Common myeloid progenitor, CD34-positive (primary cell): ENCODE measurements around the gene IL10.

Experiments used
- CTCF ChIA-PET: fragments of 350-600 bp; sonication (Branson Sonifier 250); formaldehyde crosslinking; loops from one replicate; lab custom pipeline; 2021; ENCODE audit warnings: antibody characterized with exemption; lab: Charles Lee
- POLR2A ChIA-PET: fragments of 350-600 bp; sonication (Branson Sonifier 250); formaldehyde crosslinking; loops from one replicate; lab custom pipeline; 2021; ENCODE audit warnings: antibody characterized with exemption; lab: Charles Lee
- DNase-seq, 3 donors: peaks; one replicate each; pipeline versions ENCODE4 v3.0.0 to v3.0.0-alpha.2; 2013
- H3K27ac ChIP-seq, 2 experiments: 1 replicate in 1 of 2; 2 replicates in 1 of 2; pipeline ENCODE4 v1.7.0; 2013; ENCODE audit warnings: inconsistent platforms in 2 of 2, low read length in 2 of 2, mild to moderate bottlenecking in 2 of 2, low read depth in 1 of 2, moderate library complexity in 1 of 2; ENCODE audit not compliant: severe bottlenecking in 2 of 2, insufficient read depth in 1 of 2, poor library complexity in 1 of 2
- H3K27me3 ChIP-seq, 5 experiments: replicated peaks in 2 of 5; 1 replicate in 3 of 5; 2 replicates in 2 of 5; pipeline versions ENCODE4 v1.6.1 to v1.7.0; 2013; ENCODE audit warnings: low read length in 4 of 5, mild to moderate bottlenecking in 2 of 5, moderate library complexity in 2 of 5, inconsistent platforms in 1 of 5; ENCODE audit not compliant: insufficient read depth in 5 of 5, control insufficient read depth in 4 of 5
- H3K36me3 ChIP-seq, 4 experiments: 1 replicate in 2 of 4; 2 replicates in 2 of 4; pipeline versions ENCODE4 v1.6.1 to v1.7.0; 2013; ENCODE audit warnings: low read length in 3 of 4, control low read depth in 1 of 4, mild to moderate bottlenecking in 1 of 4; ENCODE audit not compliant: control insufficient read depth in 4 of 4, insufficient read depth in 4 of 4
- H3K4me1 ChIP-seq, 4 experiments: 1 replicate in 3 of 4; 2 replicates in 1 of 4; pipeline versions ENCODE4 v1.6.1 to v1.7.1; 2013; ENCODE audit warnings: low read length in 3 of 4, mild to moderate bottlenecking in 3 of 4, control low read depth in 1 of 4, inconsistent platforms in 1 of 4, moderate library complexity in 1 of 4; ENCODE audit not compliant: control insufficient read depth in 4 of 4, insufficient read depth in 4 of 4; ENCODE audit errors: control extremely low read depth in 1 of 4
- H3K4me3 ChIP-seq, 7 experiments: 1 replicate in 4 of 7; 2 replicates in 3 of 7; pipeline versions ENCODE4 v1.5.1 to v1.7.0; 2013; ENCODE audit warnings: mild to moderate bottlenecking in 7 of 7, low read length in 6 of 7, moderate library complexity in 6 of 7, inconsistent platforms in 2 of 7, low read depth in 2 of 7, control low read depth in 1 of 7; ENCODE audit not compliant: insufficient read depth in 4 of 7, control insufficient read depth in 1 of 7; ENCODE audit errors: extremely low read depth in 1 of 7
- H3K9me3 ChIP-seq, 5 experiments: 1 replicate in 4 of 5; 2 replicates in 1 of 5; pipeline versions ENCODE4 v1.6.1 to v1.7.1; 2013; ENCODE audit warnings: low read length in 4 of 5, mild to moderate bottlenecking in 2 of 5, inconsistent platforms in 1 of 5, low read depth in 1 of 5, moderate library complexity in 1 of 5; ENCODE audit not compliant: control insufficient read depth in 4 of 5, insufficient read depth in 2 of 5; ENCODE audit errors: control extremely low read depth in 1 of 5
- WGBS: methylation state at CpG from one replicate; pipeline ENCODE4 v1.1.5; 2013; ENCODE audit not compliant: insufficient coverage; 5-methylcytosine and 5-hydroxymethylcytosine counted together

Gene IL10

GRCh38 chr1:206737729-206738201, 34.5 kb downstream of the IL10 start:
- Histone ChIP-seq H3K27ac (no peak overlapping the region), H3K9me3 (no peaks in the 10 kb centered on the region), H3K27me3 (no peaks in the 10 kb centered on the region), H3K4me3 (no peak overlapping the region), H3K36me3 (peaks cover 0 to 10% (median 8%) of the 10 kb centered on the region in 4 experiments), H3K4me1 (peaks cover 0 to 42% (median 37%) of the 10 kb centered on the region in 4 experiments)
- DNase-seq, result no peak
- ChIA-PET POLR2A (no interaction called here), CTCF (interaction anchor here (0.9 to 14.6 kb wide), 9 partner anchors 11 to 174 kb away, joined by 3 to 250 read pairs (median 6); no protein-coding TSS in a partner anchor)
- WGBS, result 90% methylated on average over 3 of the region's 3 CpGs

GRCh38 chr1:206736878-206737728, 35.2 kb downstream of the IL10 start:
- no peak overlapping the region for H3K4me3 ChIP-seq
- no peaks in the 10 kb centered on the region for H3K27me3 ChIP-seq
- CTCF ChIA-PET, result interaction anchor here (0.9 to 14.6 kb wide), 13 partner anchors 8 to 245 kb away, joined by 3 to 250 read pairs (median 12); partner anchors contain the start of gene IL10
- H3K36me3 ChIP-seq, result peaks cover 3 to 17% (median 12%) of the 10 kb centered on the region in 4 experiments
- 67% methylated on average over 7 of the region's 14 CpGs for WGBS
- POLR2A ChIA-PET, result no interaction called here
- no peak overlapping the region for H3K27ac ChIP-seq
- peaks cover 0 to 42% (median 37%) of the 10 kb centered on the region in 4 experiments for H3K4me1 ChIP-seq
- no peaks in the 10 kb centered on the region for H3K9me3 ChIP-seq
- DNase-seq, result no peak

DNA sequence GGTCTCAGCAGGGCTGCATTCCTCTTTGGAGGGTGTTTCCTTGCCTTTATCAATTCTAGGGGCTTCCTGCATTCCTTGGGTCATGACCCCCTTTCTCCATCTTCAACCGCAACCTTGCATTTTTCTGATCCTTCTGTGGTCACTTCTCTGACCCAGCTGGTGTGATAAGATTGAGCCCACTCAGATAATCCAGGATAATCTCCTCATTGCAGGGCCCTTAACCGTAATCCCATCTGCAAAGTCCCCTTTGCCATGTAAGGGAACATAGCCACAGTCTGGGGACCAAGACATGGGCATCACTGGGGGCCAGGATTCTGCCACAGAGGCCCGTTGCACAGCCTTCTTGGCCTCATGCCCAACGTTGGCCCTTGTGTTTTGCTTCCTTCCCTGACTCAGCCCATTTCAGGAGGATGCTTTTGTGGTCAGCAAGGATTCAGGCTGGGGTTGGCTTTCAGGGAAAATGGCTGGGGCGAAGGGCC, 36.7 kb downstream of the IL10 start:
- ChIA-PET CTCF (interaction anchor here (0.8 to 14.6 kb wide), 30 partner anchors 8 to 256 kb away, joined by 3 to 250 read pairs (median 8); partner anchors contain the start of genes DYRK3, IL10 and IL19), POLR2A (interaction anchor here (0.6 to 1.2 kb wide), 2 partner anchors 24 to 53 kb away, joined by 3 read pairs; no protein-coding TSS in a partner anchor)
- no peak overlapping the region for H3K27ac ChIP-seq
- no peaks in the 10 kb centered on the region for H3K27me3 ChIP-seq
- DNase-seq, result peak in 1 of 3 donors; percentile 51
- H3K9me3 ChIP-seq, result no peaks in the 10 kb centered on the region
- H3K36me3 ChIP-seq, result peaks cover 7 to 32% (median 24%) of the 10 kb centered on the region in 4 experiments
- H3K4me3 ChIP-seq, result no peak overlapping the region
- 48% methylated on average over 4 of the region's 5 CpGs for WGBS
- H3K4me1 ChIP-seq, result peaks cover 0 to 42% (median 37%) of the 10 kb centered on the region in 4 experiments

GRCh38 chr1:206734499-206735142, 37.7 kb downstream of the IL10 start:
- DNase-seq, result peak; percentile 36 to 69 (median 65)

GRCh38 chr1:206732992-206733391, 39.3 kb downstream of the IL10 start:
- Histone ChIP-seq H3K4me1 (peaks cover 3 to 45% (median 42%) of the 10 kb centered on the region in 4 experiments), H3K27me3 (no peaks in the 10 kb centered on the region), H3K9me3 (no peaks in the 10 kb centered on the region), H3K36me3 (peaks cover 16 to 49% (median 40%) of the 10 kb centered on the region in 4 experiments), H3K4me3 (no peak overlapping the region), H3K27ac (no peak overlapping the region)
- CTCF ChIA-PET, result interaction anchor here (1.0 to 14.6 kb wide), 11 partner anchors 16 to 249 kb away, joined by 3 to 250 read pairs (median 17); partner anchors contain the start of genes IL10 and IL19
- POLR2A ChIA-PET, result no interaction called here
- WGBS, result 100% methylated on average over 7 of the region's 11 CpGs
- no peak for DNase-seq

More at GRCh38 chr1:206734499-206735142, 37.7 kb downstream of the IL10 start:
- ChIA-PET POLR2A (interaction anchor here (0.6 to 1.3 kb wide), 4 partner anchors 8 to 108 kb away, joined by 3 to 5 read pairs (median 4); no protein-coding TSS in a partner anchor), CTCF (interaction anchor here (0.6 to 14.6 kb wide), 37 partner anchors 8 to 248 kb away, joined by 3 to 250 read pairs (median 6); partner anchors contain the start of genes DYRK3, IL10 and IL19)
- Histone ChIP-seq H3K4me1 (peaks cover 0 to 38% (median 36%) of the 10 kb centered on the region in 4 experiments), H3K27me3 (no peaks in the 10 kb centered on the region), H3K9me3 (no peaks in the 10 kb centered on the region), H3K27ac (no peak overlapping the region), H3K36me3 (peaks cover 12 to 42% (median 34%) of the 10 kb centered on the region in 4 experiments), H3K4me3 (no peak overlapping the region)
- 80% methylated on average over 8 of the region's 9 CpGs for WGBS

- Histone ChIP-seq H3K27me3 (no peaks in the 10 kb centered on the region), H3K4me3 (no peak overlapping the region), H3K9me3 (no peaks in the 10 kb centered on the region), H3K36me3 (peaks cover 16 to 49% (median 40%) of the 10 kb centered on the region in 4 experiments), H3K27ac (no peak overlapping the region), H3K4me1 (peaks cover 3 to 47% (median 43%) of the 10 kb centered on the region in 4 experiments)
- DNase-seq, result no peak
- WGBS, result 99% methylated on average over 10 of the region's 11 CpGs
- CTCF ChIA-PET, result interaction anchor here (1.0 to 14.6 kb wide), 7 partner anchors 74 to 250 kb away, joined by 3 to 250 read pairs (median 17); no protein-coding TSS in a partner anchor
- POLR2A ChIA-PET, result no interaction called here
Observed at GRCh38 chr1:206732508-206732907, 39.8 kb downstream of the IL10 start.
